22Rv1 (cell line): ENCODE data around the gene KIF20A.
"Not testable (repeated sequence)": the region's sequence is repeated elsewhere in the genome, so short reads cannot be mapped to it uniquely, and the experiment has no call there.

ENCODE experiments used
- ZFX ChIP-seq: fragments of 450-650 bp; IDR thresholded peaks from 2 replicates; pipeline ENCODE4 v1.6.1; 2017; ENCODE audit warnings: antibody characterized with exemption, borderline replicate concordance
- TF ChIP-seq, protein P1 (sequence below): fragments of 450-650 bp; IDR thresholded peaks from 2 replicates; pipeline ENCODE4 v1.5.1; 2017; ENCODE audit warnings: mild to moderate bottlenecking

DNA sequence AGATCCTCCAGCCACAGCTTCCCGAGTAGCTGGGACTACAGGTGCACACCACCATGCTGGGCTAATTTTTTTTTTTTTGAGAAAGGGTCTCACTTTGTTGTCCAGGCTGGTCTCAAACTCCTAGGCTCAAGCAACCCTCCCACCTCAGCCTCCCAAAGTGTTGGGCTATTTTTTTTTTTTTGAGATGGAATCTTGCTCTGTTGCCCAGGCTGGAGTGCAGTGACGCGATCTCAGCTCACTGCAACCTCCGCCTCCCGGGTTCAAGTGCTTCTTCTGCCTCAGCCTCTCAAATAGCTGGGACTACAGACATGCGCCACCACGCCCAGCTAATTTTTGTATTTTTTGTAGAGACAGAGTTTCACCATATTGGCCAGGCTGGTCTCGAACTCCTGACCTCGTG, 22.9 kb upstream of the KIF20A start:
- TF ChIP-seq, protein P1, sequence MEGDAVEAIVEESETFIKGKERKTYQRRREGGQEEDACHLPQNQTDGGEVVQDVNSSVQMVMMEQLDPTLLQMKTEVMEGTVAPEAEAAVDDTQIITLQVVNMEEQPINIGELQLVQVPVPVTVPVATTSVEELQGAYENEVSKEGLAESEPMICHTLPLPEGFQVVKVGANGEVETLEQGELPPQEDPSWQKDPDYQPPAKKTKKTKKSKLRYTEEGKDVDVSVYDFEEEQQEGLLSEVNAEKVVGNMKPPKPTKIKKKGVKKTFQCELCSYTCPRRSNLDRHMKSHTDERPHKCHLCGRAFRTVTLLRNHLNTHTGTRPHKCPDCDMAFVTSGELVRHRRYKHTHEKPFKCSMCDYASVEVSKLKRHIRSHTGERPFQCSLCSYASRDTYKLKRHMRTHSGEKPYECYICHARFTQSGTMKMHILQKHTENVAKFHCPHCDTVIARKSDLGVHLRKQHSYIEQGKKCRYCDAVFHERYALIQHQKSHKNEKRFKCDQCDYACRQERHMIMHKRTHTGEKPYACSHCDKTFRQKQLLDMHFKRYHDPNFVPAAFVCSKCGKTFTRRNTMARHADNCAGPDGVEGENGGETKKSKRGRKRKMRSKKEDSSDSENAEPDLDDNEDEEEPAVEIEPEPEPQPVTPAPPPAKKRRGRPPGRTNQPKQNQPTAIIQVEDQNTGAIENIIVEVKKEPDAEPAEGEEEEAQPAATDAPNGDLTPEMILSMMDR = not testable (repeated sequence)
- TF ChIP-seq ZFX = not testable (repeated sequence)
